OCI-LY1 (cell line): ENCODE results near the gene RASL11A.
"Not testable (repeated sequence)": the region's sequence is repeated elsewhere in the genome, so short reads cannot be mapped to it uniquely, and the experiment has no call there.

Source experiments
- H2AFZ ChIP-seq: fragments of 200-600 bp; sonication (generic), shearing (Covaris generic); 2 replicates; pipeline ENCODE4 v1.6.0; 2014; ENCODE audit warnings: antibody characterized with exemption, mild to moderate bottlenecking, low read length
- H3F3A ChIP-seq: fragments of 200-600 bp; sonication (generic), shearing (Covaris generic); 2 replicates; pipeline ENCODE4 v1.6.0; 2014; ENCODE audit warnings: mild to moderate bottlenecking, antibody characterized with exemption, low read length, moderate library complexity; ENCODE audit not compliant: insufficient read depth
- H3K27ac ChIP-seq: fragments of 200-600 bp; sonication (generic); 2 replicates; pipeline ENCODE4 v1.5.1; 2014; ENCODE audit warnings: low read length, mixed run types, mild to moderate bottlenecking, low read depth; ENCODE audit not compliant: poor library complexity, severe bottlenecking
- H3K27me3 ChIP-seq: fragments of 200-600 bp; sonication (generic); 2 replicates; pipeline ENCODE4 v1.6.0; 2014; ENCODE audit warnings: antibody characterized with exemption, mild to moderate bottlenecking, low read length, moderate library complexity; ENCODE audit not compliant: insufficient read depth
- H3K36me3 ChIP-seq: fragments of 200-600 bp; sonication (generic); 2 replicates; pipeline ENCODE4 v1.6.1; 2014; ENCODE audit warnings: mild to moderate bottlenecking, antibody characterized with exemption, low read length, moderate library complexity, mixed read lengths; ENCODE audit not compliant: insufficient read depth
- H3K4me1 ChIP-seq: fragments of 200-600 bp; sonication (generic); 2 replicates; pipeline ENCODE4 v1.5.1; 2014; ENCODE audit warnings: mild to moderate bottlenecking, low read length, moderate library complexity; ENCODE audit not compliant: insufficient read depth, severe bottlenecking
- H3K4me2 ChIP-seq: fragments of 200-600 bp; sonication (generic), shearing (Covaris generic); 2 replicates; pipeline ENCODE4 v1.6.1; 2014; ENCODE audit warnings: low read length
- H3K4me3 ChIP-seq: fragments of 200-600 bp; sonication (generic); 2 replicates; pipeline ENCODE4 v1.5.1; 2014; ENCODE audit warnings: low read length, low read depth, mild to moderate bottlenecking, mixed read lengths; ENCODE audit not compliant: poor library complexity, severe bottlenecking
- H3K79me2 ChIP-seq: fragments of 200-600 bp; shearing (Covaris generic); 2 replicates; pipeline ENCODE4 v1.6.1; 2016; ENCODE audit warnings: mixed run types, low read length, mixed read lengths; ENCODE audit not compliant: insufficient read depth
- H3K9ac ChIP-seq: fragments of 200-600 bp; sonication (generic), shearing (Covaris generic); 2 replicates; pipeline ENCODE4 v1.6.1; 2014; ENCODE audit warnings: mild to moderate bottlenecking, low read length, mixed read lengths
- H3K9me2 ChIP-seq: fragments of 200-600 bp; sonication (generic), shearing (Covaris generic); 2 replicates; pipeline ENCODE4 v1.6.1; 2014; ENCODE audit warnings: low read depth, mild to moderate bottlenecking, low read length, mixed read lengths
- H3K9me3 ChIP-seq: fragments of 200-600 bp; shearing (Covaris generic); 2 replicates; pipeline ENCODE4 v1.6.1; 2014; ENCODE audit warnings: low read length, mixed read lengths
- H4K20me1 ChIP-seq: fragments of 200-600 bp; sonication (generic), shearing (Covaris generic); 2 replicates; pipeline ENCODE4 v1.6.0; 2016; ENCODE audit warnings: mild to moderate bottlenecking, low read length; ENCODE audit not compliant: insufficient read depth
- CTCF ChIP-seq: fragments of 200-600 bp; sonication (generic), shearing (Covaris generic); IDR thresholded peaks from 2 replicates; pipeline ENCODE4 v1.5.1; 2017; ENCODE audit warnings: mild to moderate bottlenecking, antibody characterized with exemption, low read length, moderate library complexity, mixed read lengths
- EZH2 ChIP-seq: fragments of 200-600 bp; sonication (generic), shearing (Covaris generic); IDR thresholded peaks from 2 replicates; pipeline ENCODE4 v1.8.0; 2017; ENCODE audit warnings: borderline replicate concordance, mixed run types, mild to moderate bottlenecking, antibody characterized with exemption, low read length, moderate library complexity, mixed read lengths

The RASL11A gene

GRCh38 chr13:27298849-27299248 lies 28.2 kb downstream of the RASL11A start:
- H3K9ac ChIP-seq: no peak overlapping the region
- H3K9me2 ChIP-seq: no peaks in the 10 kb centered on the region
- H3K36me3 ChIP-seq: no peaks in the 10 kb centered on the region
- no peaks in the 10 kb centered on the region for H3K9me3 ChIP-seq
- no peaks in the 10 kb centered on the region for H4K20me1 ChIP-seq
- H3K4me1 ChIP-seq: no peaks in the 10 kb centered on the region
- H3K27me3 ChIP-seq: peaks cover 5% of the 10 kb centered on the region; the same call in 1 of the 2 replicates
- H3K4me3 ChIP-seq: no peak overlapping the region
- H3F3A ChIP-seq: no peaks in the 10 kb centered on the region
- H3K79me2 ChIP-seq: no peaks in the 10 kb centered on the region
- no peak overlapping the region for H3K4me2 ChIP-seq
- H3K27ac ChIP-seq: no peak overlapping the region
- H2AFZ ChIP-seq: no peak overlapping the region
- TF ChIP-seq EZH2: no peak
- TF ChIP-seq CTCF: no peak

GRCh38 chr13:27300406-27300805 lies 29.8 kb downstream of the RASL11A start:
- H3K9me3 ChIP-seq, H3F3A ChIP-seq, H3K9me2 ChIP-seq, H3K36me3 ChIP-seq, H3K27ac ChIP-seq, H3K9ac ChIP-seq, H4K20me1 ChIP-seq, H2AFZ ChIP-seq, H3K4me1 ChIP-seq, H3K4me2 ChIP-seq, H3K4me3 ChIP-seq, H3K27me3 ChIP-seq, H3K79me2 ChIP-seq: not testable (repeated sequence)

GRCh38 chr13:27300941-27301586 lies 30.4 kb downstream of the RASL11A start:
- H3K9me3 ChIP-seq: no peaks in the 10 kb centered on the region
- no peaks in the 10 kb centered on the region for H3F3A ChIP-seq
- no peaks in the 10 kb centered on the region for H3K36me3 ChIP-seq
- H3K4me2 ChIP-seq: no peak overlapping the region
- H3K27ac ChIP-seq: no peak overlapping the region
- H2AFZ ChIP-seq: no peak overlapping the region
- H3K4me3 ChIP-seq: no peak overlapping the region
- H3K79me2 ChIP-seq: no peaks in the 10 kb centered on the region
- H3K27me3 ChIP-seq: peaks cover 5% of the 10 kb centered on the region; the same call in 1 of the 2 replicates
- H3K9me2 ChIP-seq: no peaks in the 10 kb centered on the region
- TF ChIP-seq EZH2 (no peak), CTCF (no peak)
- H4K20me1 ChIP-seq: no peaks in the 10 kb centered on the region
- no peaks in the 10 kb centered on the region for H3K4me1 ChIP-seq
- H3K9ac ChIP-seq: no peak overlapping the region

GRCh38 chr13:27302643-27303262 lies 32.1 kb downstream of the RASL11A start:
- H3K9me3 ChIP-seq: no peaks in the 10 kb centered on the region
- no peaks in the 10 kb centered on the region for H3K79me2 ChIP-seq
- TF ChIP-seq CTCF (no peak), EZH2 (no peak)

More at GRCh38 chr13:27302643-27303262, 32.1 kb downstream of the RASL11A start:
- no peaks in the 10 kb centered on the region for H3K9me2 ChIP-seq
- H3K4me3 ChIP-seq: no peak overlapping the region
- no peaks in the 10 kb centered on the region; the same call in 1 of the 2 replicates for H3K27me3 ChIP-seq
- no peak overlapping the region for H3K4me2 ChIP-seq
- no peak overlapping the region for H2AFZ ChIP-seq
- no peaks in the 10 kb centered on the region for H4K20me1 ChIP-seq
- no peak overlapping the region for H3K27ac ChIP-seq
- H3K36me3 ChIP-seq: no peaks in the 10 kb centered on the region
- H3K4me1 ChIP-seq: no peaks in the 10 kb centered on the region
- no peak overlapping the region for H3K9ac ChIP-seq
- no peaks in the 10 kb centered on the region for H3F3A ChIP-seq
